Measurements from ENCODE around the gene ATP9B.

ATP9B gene

DNA sequence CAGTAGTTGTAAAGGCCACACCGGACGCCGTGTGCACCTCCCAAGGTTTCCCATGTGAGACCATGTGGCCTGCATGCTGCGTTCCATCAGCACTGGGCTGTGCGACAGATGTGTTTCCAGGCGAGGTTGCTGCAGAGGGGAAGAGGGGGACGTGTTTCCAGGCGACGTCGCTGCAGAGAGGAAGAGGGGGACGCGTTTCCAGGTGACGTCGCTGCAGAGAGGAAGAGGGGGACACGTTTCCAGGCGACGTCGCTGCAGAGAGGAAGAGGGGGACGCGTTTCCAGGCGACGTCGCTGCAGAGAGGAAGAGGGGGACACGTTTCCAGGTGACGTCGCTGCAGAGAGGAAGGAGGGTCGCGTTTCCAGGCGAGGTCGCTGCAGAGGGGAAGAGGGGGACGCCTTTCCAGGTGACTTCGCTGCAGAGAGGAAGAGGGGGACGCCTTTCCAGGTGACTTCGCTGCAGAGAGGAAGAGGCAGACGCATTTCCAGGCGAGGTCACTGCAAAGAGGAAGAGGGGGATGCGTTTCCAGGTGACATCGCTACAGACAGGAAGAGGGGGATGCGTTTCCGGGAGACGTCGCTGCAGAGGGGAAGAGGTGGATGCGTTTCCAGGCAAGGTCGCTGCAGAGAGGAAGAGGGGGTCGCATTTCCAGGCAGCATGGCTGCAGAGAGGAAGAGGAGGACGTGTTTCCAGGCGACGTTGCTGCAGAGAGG is 351.0 kb downstream of the ATP9B start:
- no peaks in the 10 kb centered on the region for H3K27me3 ChIP-seq (ENCODE audit: insufficient read depth, low read depth, severe bottlenecking)
- peaks cover 34% of the 10 kb centered on the region for H3K36me3 ChIP-seq
- TF ChIP-seq, protein P1, sequence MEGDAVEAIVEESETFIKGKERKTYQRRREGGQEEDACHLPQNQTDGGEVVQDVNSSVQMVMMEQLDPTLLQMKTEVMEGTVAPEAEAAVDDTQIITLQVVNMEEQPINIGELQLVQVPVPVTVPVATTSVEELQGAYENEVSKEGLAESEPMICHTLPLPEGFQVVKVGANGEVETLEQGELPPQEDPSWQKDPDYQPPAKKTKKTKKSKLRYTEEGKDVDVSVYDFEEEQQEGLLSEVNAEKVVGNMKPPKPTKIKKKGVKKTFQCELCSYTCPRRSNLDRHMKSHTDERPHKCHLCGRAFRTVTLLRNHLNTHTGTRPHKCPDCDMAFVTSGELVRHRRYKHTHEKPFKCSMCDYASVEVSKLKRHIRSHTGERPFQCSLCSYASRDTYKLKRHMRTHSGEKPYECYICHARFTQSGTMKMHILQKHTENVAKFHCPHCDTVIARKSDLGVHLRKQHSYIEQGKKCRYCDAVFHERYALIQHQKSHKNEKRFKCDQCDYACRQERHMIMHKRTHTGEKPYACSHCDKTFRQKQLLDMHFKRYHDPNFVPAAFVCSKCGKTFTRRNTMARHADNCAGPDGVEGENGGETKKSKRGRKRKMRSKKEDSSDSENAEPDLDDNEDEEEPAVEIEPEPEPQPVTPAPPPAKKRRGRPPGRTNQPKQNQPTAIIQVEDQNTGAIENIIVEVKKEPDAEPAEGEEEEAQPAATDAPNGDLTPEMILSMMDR (IDR thresholded peaks at IDR 0.05; ENCODE audit: low read depth, low read length): no peak

DNA sequence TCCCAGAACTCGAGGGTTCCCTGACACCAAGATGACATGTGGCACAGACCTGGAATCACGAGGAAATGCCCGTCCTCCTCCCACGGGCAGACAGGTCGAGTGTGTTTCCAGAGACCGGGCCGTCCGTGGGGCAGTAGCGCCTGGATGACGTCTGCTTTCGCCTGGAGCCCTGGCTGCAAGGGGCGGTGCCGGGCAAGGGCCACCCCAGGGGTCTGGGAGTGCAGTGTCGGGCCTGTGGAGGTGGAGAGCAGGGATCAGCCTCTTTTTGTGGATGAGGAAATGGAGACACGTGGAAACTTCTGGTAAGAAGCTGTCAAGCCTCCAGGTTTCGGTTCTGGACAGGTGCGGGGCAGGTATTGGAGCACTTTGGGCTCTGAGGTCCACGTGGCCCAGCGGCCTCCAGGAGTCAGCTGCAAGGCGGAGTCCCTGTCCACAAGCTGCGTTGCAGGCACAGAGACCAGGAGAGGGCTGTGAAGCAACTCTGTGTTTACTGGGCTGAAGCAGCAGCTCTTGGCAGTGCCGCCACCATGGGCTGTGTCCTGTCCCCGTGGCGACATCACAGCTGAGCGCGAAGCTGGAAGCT is 352.2 kb downstream of the ATP9B start:
- Histone ChIP-seq H3K27me3 (ENCODE audit: insufficient read depth, low read depth, severe bottlenecking) (no peaks in the 10 kb centered on the region), H3K9me3 (ENCODE audit: severe bottlenecking) (no peaks in the 10 kb centered on the region), H3K36me3 (peaks cover 41% of the 10 kb centered on the region), H3K4me3 (ENCODE audit: low read depth, low read length) (no peak overlapping the region), H3K27ac (no peak overlapping the region)
- DNase-seq: no peak
- TF ChIP-seq, protein P1 (IDR thresholded peaks at IDR 0.05; ENCODE audit: low read depth, low read length): no peak

More for the DNA sequence above, 351.0 kb downstream of the ATP9B start:
- H3K9me3 ChIP-seq (ENCODE audit: severe bottlenecking): no peaks in the 10 kb centered on the region
- peak; percentile 40 for DNase-seq
- H3K4me3 ChIP-seq (ENCODE audit: low read depth, low read length): no peak overlapping the region
- no peak overlapping the region for H3K27ac ChIP-seq

DNA sequence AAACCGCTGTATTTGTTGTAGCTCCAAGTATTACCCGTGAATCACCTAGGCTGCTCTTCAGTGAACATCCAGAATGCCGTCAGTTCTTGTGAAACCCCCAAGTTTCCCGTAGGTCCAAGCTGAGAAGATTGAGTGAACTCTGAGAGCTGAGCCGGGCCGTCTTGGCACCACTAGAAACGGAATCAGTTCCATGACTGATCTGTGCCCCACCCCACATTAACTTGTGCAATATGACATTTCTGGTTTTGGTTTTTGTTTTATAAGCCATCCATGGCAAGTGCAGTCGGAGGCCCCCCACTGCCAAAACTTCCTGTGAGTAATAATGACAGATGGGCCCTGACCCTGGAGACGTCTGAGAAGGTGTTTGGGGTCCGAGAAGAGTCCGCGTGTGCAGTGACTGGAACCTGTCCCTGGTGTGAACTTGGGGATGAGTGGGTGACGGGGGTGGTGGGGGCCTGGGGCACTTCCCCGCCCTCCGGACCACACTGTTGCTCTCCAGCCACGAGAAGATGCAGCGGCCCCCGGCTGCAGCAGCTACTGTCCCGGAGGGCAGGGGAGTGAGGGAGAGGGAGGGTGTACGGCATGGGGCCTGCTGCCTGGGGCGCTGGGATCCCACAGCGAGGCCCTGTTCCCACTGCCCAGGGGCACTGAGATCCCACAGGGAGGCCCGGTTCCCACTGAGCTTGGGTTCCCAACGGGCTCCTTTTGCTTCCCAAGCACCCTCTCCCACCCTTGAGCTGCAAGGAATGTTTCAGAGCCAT is 353.0 kb downstream of the ATP9B start:
- H3K27me3 ChIP-seq (ENCODE audit: insufficient read depth, low read depth, severe bottlenecking): no peaks in the 10 kb centered on the region
- no peak overlapping the region for H3K27ac ChIP-seq
- no peak overlapping the region for H3K4me3 ChIP-seq (ENCODE audit: low read depth, low read length)
- DNase-seq: no peak
- H3K36me3 ChIP-seq: peaks cover 42% of the 10 kb centered on the region
- no peaks in the 10 kb centered on the region for H3K9me3 ChIP-seq (ENCODE audit: severe bottlenecking)
- TF ChIP-seq, protein P1 (IDR thresholded peaks at IDR 0.05; ENCODE audit: low read depth, low read length): no peak

DNA sequence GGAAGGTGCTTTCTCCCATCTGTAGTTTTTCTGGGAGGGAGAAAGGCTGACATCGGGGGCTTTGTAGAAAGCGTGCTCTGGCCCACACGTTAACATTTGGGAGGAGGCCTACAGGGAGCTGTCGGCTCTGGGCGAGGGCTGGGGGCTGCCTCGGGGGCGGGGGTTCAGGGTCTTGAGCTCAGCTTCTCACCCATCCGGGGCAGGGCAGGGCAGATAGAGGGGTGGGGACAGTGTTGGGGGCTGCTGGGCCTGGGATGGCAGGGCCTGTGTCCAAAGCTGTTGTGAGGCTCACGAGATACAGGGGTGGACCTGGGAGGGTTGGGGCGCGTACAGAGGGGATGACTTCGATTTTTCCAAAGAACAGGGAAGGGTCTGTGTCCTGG is 353.6 kb downstream of the ATP9B start:
- no peak overlapping the region for H3K27ac ChIP-seq
- TF ChIP-seq, protein P1 (IDR thresholded peaks at IDR 0.05; ENCODE audit: low read depth, low read length): no peak
- H3K4me3 ChIP-seq (ENCODE audit: low read depth, low read length): no peak overlapping the region
- DNase-seq: no peak
- H3K27me3 ChIP-seq (ENCODE audit: insufficient read depth, low read depth, severe bottlenecking): no peaks in the 10 kb centered on the region
- no peaks in the 10 kb centered on the region for H3K9me3 ChIP-seq (ENCODE audit: severe bottlenecking)
- H3K36me3 ChIP-seq: peaks cover 42% of the 10 kb centered on the region

DNA sequence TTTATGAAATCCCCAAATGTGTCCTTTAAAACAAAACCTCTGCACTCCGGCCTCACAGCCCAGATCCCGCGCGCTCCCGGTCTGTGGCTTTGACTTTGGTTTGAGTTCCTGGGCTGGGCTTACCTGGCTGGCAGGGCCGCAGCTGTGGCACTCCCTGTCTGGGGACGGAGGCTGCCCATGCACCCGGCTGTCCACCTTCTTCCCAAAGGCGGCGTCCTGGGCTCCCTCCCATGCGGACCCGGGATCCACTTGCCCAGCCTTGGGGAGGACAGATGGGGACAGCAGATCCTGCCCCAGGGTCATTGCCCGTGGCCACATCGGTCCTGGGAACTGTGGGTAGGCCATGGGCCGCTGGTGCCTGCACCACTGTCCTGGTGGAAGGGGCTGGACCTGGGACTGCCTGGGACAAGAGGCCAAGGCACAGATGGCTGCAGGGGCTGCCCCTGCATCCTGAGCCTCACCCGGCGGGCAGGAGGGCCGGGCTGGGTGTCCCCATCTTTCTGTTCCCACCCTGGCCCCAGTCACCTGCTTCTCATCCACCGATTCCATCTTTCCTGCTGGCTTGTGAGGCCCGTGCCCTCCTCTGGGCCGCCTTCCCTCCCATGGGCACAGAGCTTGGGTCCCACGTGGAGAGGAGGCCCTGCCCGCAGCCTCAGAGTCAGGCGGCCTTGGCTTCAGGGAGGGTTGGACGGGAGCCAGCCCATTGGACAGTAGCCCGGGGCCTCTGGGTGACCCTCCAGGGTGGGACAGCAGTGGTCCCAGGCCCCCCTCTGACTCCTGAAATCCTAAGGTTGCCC is 354.2 kb downstream of the ATP9B start:
- no peaks in the 10 kb centered on the region for H3K27me3 ChIP-seq (ENCODE audit: insufficient read depth, low read depth, severe bottlenecking)
- no peak overlapping the region for H3K27ac ChIP-seq
- no peaks in the 10 kb centered on the region for H3K9me3 ChIP-seq (ENCODE audit: severe bottlenecking)
- TF ChIP-seq, protein P1 (IDR thresholded peaks at IDR 0.05; ENCODE audit: low read depth, low read length): no peak
- no peak overlapping the region for H3K4me3 ChIP-seq (ENCODE audit: low read depth, low read length)
- DNase-seq: no peak
- H3K36me3 ChIP-seq: peaks cover 39% of the 10 kb centered on the region

Data from WERI-Rb-1 (cell line).